Peyer's patch (tissue), 4 donors: Measurements from ENCODE around the gene AHR.

Experiments used
- POLR2A ChIP-seq, 2 donors: fragments of 450-650 bp; IDR thresholded peaks; one replicate each; pipeline ENCODE4 v1.5.1; 2017; ENCODE audit warnings: antibody characterized with exemption in 2 of 2, mild to moderate bottlenecking in 2 of 2, moderate library complexity in 2 of 2
- TF ChIP-seq, protein P1 (sequence below), 6 experiments: fragments of 450-650 bp in 4 of 6; fragments of 200-600 bp in 2 of 6; sonication (generic) in 1 of 6; IDR thresholded peaks; one replicate each; pipeline ENCODE4 v1.5.1; 2017 to 2019; ENCODE audit warnings: antibody characterized with exemption in 6 of 6, mild to moderate bottlenecking in 3 of 6, moderate library complexity in 1 of 6

DNA sequence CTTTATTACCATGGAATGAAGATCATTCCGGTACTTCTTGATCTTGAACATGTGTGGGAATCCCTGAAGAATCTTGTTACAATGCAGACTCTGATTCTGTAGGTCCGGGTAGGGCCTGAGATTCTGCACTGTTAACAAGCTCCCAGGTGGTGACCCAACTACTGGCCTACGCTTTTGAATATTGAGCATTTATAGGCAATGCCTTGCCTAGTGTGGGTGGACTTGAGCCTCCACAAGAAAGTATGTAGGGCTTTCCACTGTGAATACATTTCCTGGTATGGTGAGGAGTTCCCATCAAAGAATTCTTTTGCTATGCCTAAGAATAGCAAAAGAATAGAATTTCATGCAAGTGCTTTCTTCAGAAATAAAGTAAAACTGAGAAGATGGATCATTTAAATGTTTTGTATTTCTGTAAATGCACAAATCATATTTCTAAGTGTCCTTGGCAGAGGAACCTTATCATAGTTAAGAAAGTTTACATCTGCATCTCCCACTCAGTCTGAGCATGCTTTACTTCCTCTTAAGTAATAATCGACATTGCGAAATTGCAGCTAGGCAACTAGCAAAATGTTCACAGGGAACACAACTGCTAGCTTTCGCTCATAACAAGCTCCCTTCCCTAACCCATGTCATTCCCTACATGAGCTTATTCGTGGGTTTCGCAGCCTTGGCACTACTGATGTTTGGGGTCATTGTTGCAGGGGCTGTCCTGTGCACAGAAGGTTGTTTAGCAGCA lies 71.4 kb downstream of the AHR start:
- TF ChIP-seq, protein P1, sequence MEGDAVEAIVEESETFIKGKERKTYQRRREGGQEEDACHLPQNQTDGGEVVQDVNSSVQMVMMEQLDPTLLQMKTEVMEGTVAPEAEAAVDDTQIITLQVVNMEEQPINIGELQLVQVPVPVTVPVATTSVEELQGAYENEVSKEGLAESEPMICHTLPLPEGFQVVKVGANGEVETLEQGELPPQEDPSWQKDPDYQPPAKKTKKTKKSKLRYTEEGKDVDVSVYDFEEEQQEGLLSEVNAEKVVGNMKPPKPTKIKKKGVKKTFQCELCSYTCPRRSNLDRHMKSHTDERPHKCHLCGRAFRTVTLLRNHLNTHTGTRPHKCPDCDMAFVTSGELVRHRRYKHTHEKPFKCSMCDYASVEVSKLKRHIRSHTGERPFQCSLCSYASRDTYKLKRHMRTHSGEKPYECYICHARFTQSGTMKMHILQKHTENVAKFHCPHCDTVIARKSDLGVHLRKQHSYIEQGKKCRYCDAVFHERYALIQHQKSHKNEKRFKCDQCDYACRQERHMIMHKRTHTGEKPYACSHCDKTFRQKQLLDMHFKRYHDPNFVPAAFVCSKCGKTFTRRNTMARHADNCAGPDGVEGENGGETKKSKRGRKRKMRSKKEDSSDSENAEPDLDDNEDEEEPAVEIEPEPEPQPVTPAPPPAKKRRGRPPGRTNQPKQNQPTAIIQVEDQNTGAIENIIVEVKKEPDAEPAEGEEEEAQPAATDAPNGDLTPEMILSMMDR (IDR thresholded peaks at IDR 0.05), result no peak
- no peak for TF ChIP-seq POLR2A (IDR thresholded peaks at IDR 0.05)
